HepG2 (cell line): ENCODE measurements around the gene ZCCHC4. TPM values are rescaled to one million over a fixed set of nuclear protein-coding genes. Genes with fewer than 3 reads are reported as not detected.

Experiments
- ATAC-seq: fragments of 200-7000 bp; cut with Tn5 transposase; 3 replicates; pipeline ENCODE4 v1.9.1; 2020; ENCODE audit warnings: mild to moderate bottlenecking, moderate library complexity
- BruUV-seq: library from RNA; stranded (reverse); fragments of 400-500 nt; replicated peaks from 2 replicates; lab custom pipeline; 2021; lab: Mats Ljungman, UMichigan
- CTCF ChIA-PET: fragments of 300-600 bp; formaldehyde crosslinking; extraction: SDS; loops from one replicate; lab custom pipeline; 2021; ENCODE audit warnings: low total read pairs, inconsistent platforms, low intra/inter-chr PET ratio; lab: Yijun Ruan, JAX
- POLR2A ChIA-PET: fragments of 350-600 bp; sonication (Branson Sonifier 250); formaldehyde crosslinking; loops from one replicate; lab custom pipeline; 2020; ENCODE audit warnings: antibody characterized with exemption, inconsistent platforms; lab: Yijun Ruan, JAX
- DNase-seq: peaks from one replicate; pipeline ENCODE4 v3.0.0-alpha.2; 2015; ENCODE audit warnings: low spot score
- FAIRE-seq: peaks from 3 replicates; lab custom pipeline; 2011; peaks lifted over from hg19 to GRCh38; lab: Jason Lieb, UNC
- H2AFZ ChIP-seq: one replicate; pipeline ENCODE4 v1.6.1; 2011; ENCODE audit warnings: low read length, inconsistent platforms
- H3K27ac ChIP-seq: fragments of 300-600 bp; 3 replicates; pipeline ENCODE4 v1.8.0; 2011; ENCODE audit warnings: mixed run types, mild to moderate bottlenecking, mixed read lengths, low read length, inconsistent platforms; ENCODE audit not compliant: insufficient read depth; ENCODE audit errors: extremely low read length
- H3K27me3 ChIP-seq, 2 experiments: fragments of 200-600 bp in 1 of 2; 2 replicates in 1 of 2; 3 replicates in 1 of 2; pipeline versions ENCODE4 v1.6.0 to v1.8.0; 2011; ENCODE audit warnings: low read length in 2 of 2, mild to moderate bottlenecking in 2 of 2, moderate library complexity in 2 of 2, inconsistent platforms in 1 of 2; ENCODE audit not compliant: insufficient read depth in 2 of 2, control insufficient read depth in 1 of 2
- H3K36me3 ChIP-seq, 2 experiments: fragments of 200-600 bp in 1 of 2; replicated peaks in 1 of 2; 2 replicates in 1 of 2; 3 replicates in 1 of 2; pipeline versions ENCODE4 v1.5.1 to v1.8.0; 2011; ENCODE audit warnings: low read length in 2 of 2, inconsistent platforms in 1 of 2; ENCODE audit not compliant: insufficient read depth in 2 of 2, control insufficient read depth in 1 of 2
- H3K4me1 ChIP-seq: 2 replicates; pipeline ENCODE4 v1.5.1; 2012; ENCODE audit warnings: low read length, inconsistent platforms; ENCODE audit not compliant: insufficient read depth
- H3K4me2 ChIP-seq: 2 replicates; pipeline ENCODE4 v1.6.0; 2011; ENCODE audit warnings: low read depth, low read length, inconsistent platforms
- H3K4me3 ChIP-seq, 3 experiments: fragments of 200-600 bp in 1 of 3; sonication (generic), shearing (Covaris generic) in 1 of 3; replicated peaks in 1 of 3; 2 replicates each; pipeline ENCODE4 v1.5.1; 2011 to 2016; ENCODE audit warnings: low read length in 3 of 3, inconsistent platforms in 2 of 3, low read depth in 2 of 3, mild to moderate bottlenecking in 2 of 3, control low read depth in 1 of 3, mixed read lengths in 1 of 3; ENCODE audit not compliant: insufficient read depth in 1 of 3
- H3K79me2 ChIP-seq: one replicate; pipeline ENCODE4 v1.6.1; 2011; ENCODE audit warnings: low read length, inconsistent platforms; ENCODE audit not compliant: insufficient read depth
- H3K9ac ChIP-seq: 2 replicates; pipeline ENCODE4 v1.6.0; 2011; ENCODE audit warnings: mild to moderate bottlenecking, low read depth, low read length, inconsistent platforms; ENCODE audit not compliant: insufficient read depth
- H3K9me3 ChIP-seq: 2 replicates; pipeline ENCODE4 v1.5.1; 2012; ENCODE audit warnings: mild to moderate bottlenecking, low read length
- H4K20me1 ChIP-seq: 2 replicates; pipeline ENCODE4 v1.6.0; 2011; ENCODE audit warnings: inconsistent platforms, mild to moderate bottlenecking, low read length, moderate library complexity; ENCODE audit not compliant: insufficient read depth
- CBX1 ChIP-seq: IDR thresholded peaks from one replicate; pipeline ENCODE4 v1.6.1; 2016; ENCODE audit warnings: antibody characterized with exemption, low read depth
- EHMT2 ChIP-seq: fragments of 200-600 bp; sonication (generic); IDR thresholded peaks from 2 replicates; pipeline ENCODE4 v1.7.0; 2017; ENCODE audit warnings: antibody characterized with exemption, low read depth, low read length, borderline replicate concordance
- HDAC6 ChIP-seq: fragments of 200-600 bp; sonication (generic); IDR thresholded peaks from 2 replicates; pipeline ENCODE4 v1.7.0; 2017; ENCODE audit warnings: mild to moderate bottlenecking, antibody characterized with exemption, low read length, low read depth
- HIVEP1 ChIP-seq: sonication (generic); formaldehyde crosslinking; IDR thresholded peaks from 2 replicates; pipeline ENCODE4 v1.4.0; 2020; ENCODE audit warnings: mild to moderate bottlenecking, missing genetic modification reagents
- KDM2A ChIP-seq: sonication (generic); formaldehyde crosslinking; IDR thresholded peaks from 2 replicates; pipeline ENCODE4 v1.4.0; 2020; ENCODE audit warnings: low read depth, missing genetic modification reagents, borderline replicate concordance
- NFKB2 ChIP-seq: sonication (generic); formaldehyde crosslinking; IDR thresholded peaks from 2 replicates; pipeline ENCODE4 v1.4.0; 2020; ENCODE audit warnings: missing genetic modification reagents, borderline replicate concordance
- REXO4 ChIP-seq: sonication (generic); formaldehyde crosslinking; IDR thresholded peaks from 2 replicates; pipeline ENCODE4 v1.8.0; 2022; ENCODE audit warnings: missing genetic modification reagents, mild to moderate bottlenecking, borderline replicate concordance
- RNF2 ChIP-seq: fragments of 450-650 bp; conservative IDR thresholded peaks from 2 replicates; pipeline ENCODE4 v1.6.1; 2016; ENCODE audit warnings: low read depth
- SIN3B ChIP-seq: fragments of 150-350 bp; IDR thresholded peaks from 2 replicates; pipeline ENCODE4 v1.6.1; 2014; ENCODE audit warnings: low read length
- THAP8 ChIP-seq: sonication (generic); formaldehyde crosslinking; IDR thresholded peaks from 2 replicates; pipeline ENCODE4 v1.5.1; 2020; ENCODE audit warnings: missing genetic modification reagents, mild to moderate bottlenecking, borderline replicate concordance
- ZBTB8A ChIP-seq: sonication (generic); formaldehyde crosslinking; IDR thresholded peaks from 2 replicates; pipeline ENCODE4 v1.4.0; 2020; ENCODE audit warnings: mild to moderate bottlenecking, low read depth, missing genetic modification reagents, borderline replicate concordance
- ZC3H4 ChIP-seq: sonication (generic); formaldehyde crosslinking; IDR thresholded peaks from 2 replicates; pipeline ENCODE4 v1.4.0; 2020; ENCODE audit warnings: missing genetic modification reagents, borderline replicate concordance
- ZEB1 ChIP-seq: IDR thresholded peaks from 2 replicates; pipeline ENCODE4 v1.6.1; 2012; ENCODE audit warnings: mild to moderate bottlenecking, low read depth, inconsistent platforms; ENCODE audit not compliant: insufficient replicate concordance
- ZSCAN12 ChIP-seq: sonication (generic); formaldehyde crosslinking; IDR thresholded peaks from 2 replicates; pipeline ENCODE4 v1.9.0; 2021; ENCODE audit warnings: mild to moderate bottlenecking, missing genetic modification reagents
- ZSCAN22 ChIP-seq: sonication (generic); formaldehyde crosslinking; IDR thresholded peaks from 2 replicates; pipeline ENCODE4 v1.4.0; 2020; ENCODE audit warnings: mild to moderate bottlenecking, missing genetic modification reagents
- WGBS: methylation state at CpG from one replicate; pipeline ENCODE4 v1.1.6; 2017; ENCODE audit warnings: low lambda C conversion rate; 5-methylcytosine and 5-hydroxymethylcytosine counted together
- in situ Hi-C: cut with HindIII; loops from 2 replicates; pipeline ENCODE4 v1.10.0; 2017; ENCODE audit warnings: low pct_unique_long_range_greater_than_20kb; ENCODE audit not compliant: extremely low pct_ligation_motif_present
- intact Hi-C: fragments of 100-400 bp; cut with micrococcal nuclease; formaldehyde crosslinking; loops from one replicate; pipeline ENCODE4 v1.10.0; 2022; ENCODE audit not compliant: unreplicated experiment
- polyA plus RNA-seq, 8 experiments: library from polyadenylated mRNA; depleted of rRNA in 3 of 8; stranded (reverse) in 7 of 8; unstranded in 1 of 8; fragments of >200 nt; fragmentation: Illumina TruSeq in 4 of 8; extraction: Trizol in 4 of 8; gene quantifications; 2 replicates each; pipeline versions ENCODE4 v1.2.1 to v1.2.3, GENCODE V29; 2011 to 2016; ENCODE audit warnings: low read depth in 4 of 8, missing spikeins in 1 of 8, mixed read lengths in 1 of 8; ENCODE audit not compliant: insufficient read depth in 1 of 8
- total RNA-seq, 5 experiments: library from RNA; depleted of rRNA; stranded (reverse); fragments of >200 nt; fragmentation: Illumina TruSeq; extraction: Trizol; gene quantifications; 2 replicates each; pipeline ENCODE4 v1.2.3, GENCODE V29; 2016; ENCODE audit warnings: low read depth in 1 of 5
- TF ChIP-seq, protein P1 (sequence below): sonication (generic); formaldehyde crosslinking; IDR thresholded peaks from 2 replicates; pipeline ENCODE4 v1.5.0; 2020; ENCODE audit warnings: missing genetic modification reagents

Gene ZCCHC4
- total and polyA plus RNA-seq, 2 of the 13 experiments (the other 11 are each of a cell fraction or from before 2014, with no cell fraction given): 13.2 to 15.0 TPM

DNA sequence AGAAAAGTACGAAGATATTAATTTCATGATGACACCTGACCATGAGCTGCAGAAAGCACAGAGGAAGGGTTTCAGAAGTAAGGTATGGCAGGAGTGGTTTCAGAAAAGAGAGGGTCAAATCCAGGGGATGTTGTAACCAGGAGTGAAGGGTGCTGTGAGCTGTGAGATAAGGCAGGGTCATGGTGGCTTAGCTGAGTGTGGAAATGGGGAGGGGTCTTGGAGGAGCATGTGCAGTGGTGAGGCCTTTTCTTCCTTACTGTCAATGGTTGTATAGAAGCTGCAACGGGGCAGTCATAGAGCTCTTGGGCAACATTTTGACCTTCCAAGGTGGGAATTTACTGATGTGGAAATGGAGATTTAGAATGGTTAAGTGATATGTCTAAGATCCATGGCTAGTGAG lies 67.0 kb downstream of the ZCCHC4 start:
- no peak overlapping the region for H3K9ac ChIP-seq
- H3K4me2 ChIP-seq: peak overlapping the region; percentile 75; the same call in 1 of the 2 replicates
- H3K79me2 ChIP-seq: peaks cover 25% of the 10 kb centered on the region
- no peaks in the 10 kb centered on the region for H3K9me3 ChIP-seq
- in situ Hi-C loops (no loop called here), intact Hi-C loops (loop anchor here (10.0 kb wide), 1 partner anchor 145 kb away; the partner anchor contains the start of gene PI4K2B)
- peaks cover 4 to 21% of the 10 kb centered on the region in 2 experiments; a peak in 4 of 5 replicates for H3K36me3 ChIP-seq
- ChIA-PET CTCF (no interaction called here), POLR2A (no interaction called here)
- ATAC-seq (no peak), DNase-seq (no peak)
- H2AFZ ChIP-seq: no peak overlapping the region
- peaks cover 41% of the 10 kb centered on the region for H3K4me1 ChIP-seq
- no peaks in the 10 kb centered on the region for H4K20me1 ChIP-seq
- H3K4me3 ChIP-seq: no peak overlapping the region
- no TSS peak for BruUV-seq
- no peaks in the 10 kb centered on the region for H3K27me3 ChIP-seq
- WGBS: 89% methylated on average over 2 of the region's 2 CpGs
- TF ChIP-seq NFKB2 (CRISPR knock-in tag) (no peak), SIN3B (no peak), ZSCAN22 (no peak), ZBTB8A (CRISPR knock-in tag) (no peak), EHMT2 (no peak), CBX1 (no peak), ZC3H4 (CRISPR knock-in tag) (no peak), KDM2A (no peak), HIVEP1 (CRISPR knock-in tag) (no peak), THAP8 (CRISPR knock-in tag) (no peak), REXO4 (no peak), ZEB1 (no peak), HDAC6 (no peak), ZSCAN12 (CRISPR knock-in tag) (no peak), RNF2 (no peak)
- TF ChIP-seq, protein P1, sequence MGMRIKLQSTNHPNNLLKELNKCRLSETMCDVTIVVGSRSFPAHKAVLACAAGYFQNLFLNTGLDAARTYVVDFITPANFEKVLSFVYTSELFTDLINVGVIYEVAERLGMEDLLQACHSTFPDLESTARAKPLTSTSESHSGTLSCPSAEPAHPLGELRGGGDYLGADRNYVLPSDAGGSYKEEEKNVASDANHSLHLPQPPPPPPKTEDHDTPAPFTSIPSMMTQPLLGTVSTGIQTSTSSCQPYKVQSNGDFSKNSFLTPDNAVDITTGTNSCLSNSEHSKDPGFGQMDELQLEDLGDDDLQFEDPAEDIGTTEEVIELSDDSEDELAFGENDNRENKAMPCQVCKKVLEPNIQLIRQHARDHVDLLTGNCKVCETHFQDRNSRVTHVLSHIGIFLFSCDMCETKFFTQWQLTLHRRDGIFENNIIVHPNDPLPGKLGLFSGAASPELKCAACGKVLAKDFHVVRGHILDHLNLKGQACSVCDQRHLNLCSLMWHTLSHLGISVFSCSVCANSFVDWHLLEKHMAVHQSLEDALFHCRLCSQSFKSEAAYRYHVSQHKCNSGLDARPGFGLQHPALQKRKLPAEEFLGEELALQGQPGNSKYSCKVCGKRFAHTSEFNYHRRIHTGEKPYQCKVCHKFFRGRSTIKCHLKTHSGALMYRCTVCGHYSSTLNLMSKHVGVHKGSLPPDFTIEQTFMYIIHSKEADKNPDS (CRISPR knock-in tag): no peak
- TF ChIP-seq, all 625 proteins: peak for 0
- no peak for FAIRE-seq
- no peak overlapping the region for H3K27ac ChIP-seq
